GM23248 (cell line): Measurements from ENCODE around the gene FAM110A. TPM values are rescaled to one million over a fixed set of nuclear protein-coding genes. Genes with fewer than 3 reads are reported as not detected.

Experiments used
- DNase-seq: peaks from one replicate; pipeline ENCODE4 v3.0.0-alpha.2; 2015
- H2AFZ ChIP-seq: fragments of 200-600 bp; sonication (generic); 2 replicates; pipeline ENCODE4 v1.6.1; 2016; ENCODE audit warnings: antibody characterized with exemption
- H3F3A ChIP-seq: fragments of 200-600 bp; sonication (generic); 2 replicates; pipeline ENCODE4 v1.6.1; 2016; ENCODE audit warnings: mild to moderate bottlenecking, antibody characterized with exemption, mixed run types; ENCODE audit not compliant: insufficient read depth
- H3K27ac ChIP-seq: fragments of 200-600 bp; sonication (generic); 2 replicates; pipeline ENCODE4 v1.5.1; 2016; ENCODE audit warnings: mild to moderate bottlenecking
- H3K27me3 ChIP-seq: fragments of 200-600 bp; sonication (generic); replicated peaks from 2 replicates; pipeline ENCODE4 v1.6.1; 2016; ENCODE audit warnings: mild to moderate bottlenecking; ENCODE audit not compliant: insufficient read depth
- H3K36me3 ChIP-seq: fragments of 200-600 bp; sonication (generic); 2 replicates; pipeline ENCODE4 v1.6.1; 2016; ENCODE audit warnings: low read depth, mild to moderate bottlenecking
- H3K4me1 ChIP-seq: fragments of 200-600 bp; sonication (generic); 2 replicates; pipeline ENCODE4 v1.6.1; 2016; ENCODE audit warnings: mild to moderate bottlenecking; ENCODE audit not compliant: insufficient read depth
- H3K4me2 ChIP-seq: fragments of 200-600 bp; sonication (generic); one replicate; pipeline ENCODE4 v1.6.1; 2016; ENCODE audit warnings: mild to moderate bottlenecking; ENCODE audit not compliant: unreplicated experiment
- H3K4me3 ChIP-seq: fragments of 200-600 bp; sonication (generic); 2 replicates; pipeline ENCODE4 v1.5.1; 2016; ENCODE audit warnings: mild to moderate bottlenecking
- H3K79me2 ChIP-seq: fragments of 200-600 bp; sonication (generic); 2 replicates; pipeline ENCODE4 v1.6.1; 2016; ENCODE audit warnings: mild to moderate bottlenecking; ENCODE audit not compliant: insufficient read depth
- H3K9ac ChIP-seq: fragments of 200-600 bp; sonication (generic); 2 replicates; pipeline ENCODE4 v1.6.1; 2016; ENCODE audit warnings: mild to moderate bottlenecking
- H3K9me2 ChIP-seq: fragments of 200-600 bp; sonication (generic); 2 replicates; pipeline ENCODE4 v1.6.1; 2016; ENCODE audit warnings: mixed run types, mild to moderate bottlenecking, moderate library complexity; ENCODE audit not compliant: insufficient read depth
- H3K9me3 ChIP-seq: fragments of 200-600 bp; sonication (generic); one replicate; pipeline ENCODE4 v1.6.1; 2017; ENCODE audit warnings: low read depth
- H4K20me1 ChIP-seq: fragments of 200-600 bp; sonication (generic); 2 replicates; pipeline ENCODE4 v1.6.0; 2016; ENCODE audit not compliant: insufficient read depth
- EZH2 ChIP-seq: fragments of 200-600 bp; sonication (generic); IDR thresholded peaks from 2 replicates; pipeline ENCODE4 v1.6.1; 2018; ENCODE audit warnings: antibody characterized with exemption, mild to moderate bottlenecking; ENCODE audit not compliant: insufficient read depth, poor library complexity, severe bottlenecking
- EZH2phosphoT487 ChIP-seq: fragments of 200-600 bp; sonication (generic); IDR thresholded peaks from 2 replicates; pipeline ENCODE4 v1.6.1; 2018; ENCODE audit warnings: antibody characterized with exemption, moderate library complexity, mild to moderate bottlenecking, low read depth; ENCODE audit not compliant: insufficient read depth
- WGBS, 2 experiments: methylation state at CpG; one replicate each; pipeline ENCODE4 v1.1.6; 2015 to 2017; ENCODE audit warnings: low lambda C conversion rate in 2 of 2, low coverage in 1 of 2; ENCODE audit errors: missing lambda C conversion rate in 2 of 2; 5-methylcytosine and 5-hydroxymethylcytosine counted together
- in situ Hi-C: fragments of 300-500 bp; cut with MboI; formaldehyde crosslinking; loops from 2 replicates; pipeline ENCODE4 v1.15.0; 2020
- polyA plus RNA-seq: library from polyadenylated mRNA; unstranded; fragments of >200 nt; fragmentation: Nextera tagmentation; extraction: Ambion mirVana; gene quantifications from 2 replicates; pipeline ENCODE4 v1.2.1, GENCODE V29; 2016
- total RNA-seq: library from RNA; depleted of rRNA; stranded (reverse); fragments of >200 nt; shearing (Covaris generic); gene quantifications from 2 replicates; pipeline ENCODE4 v1.2.3, GENCODE V29; 2014

The FAM110A gene
- total and polyA plus RNA-seq, 2 experiments from 2014 or later: 2.6 to 3.8 TPM

GRCh38 chr20:839015-839414, 5.5 kb downstream of the FAM110A start:
- 0 out of 2 replicates have a peak, but pooled peaks cover 5% of the 10 kb centered on the region for H3K4me1 ChIP-seq
- no peaks in the 10 kb centered on the region for H3K36me3 ChIP-seq
- H3K9me2 ChIP-seq: no peaks in the 10 kb centered on the region
- no peak overlapping the region for H3K4me3 ChIP-seq
- in situ Hi-C loops: no loop called here
- no peak overlapping the region for H3K27ac ChIP-seq
- H4K20me1 ChIP-seq: no peaks in the 10 kb centered on the region
- no peak overlapping the region for H2AFZ ChIP-seq
- no peaks in the 10 kb centered on the region; the same call in 1 of the 2 replicates for H3F3A ChIP-seq
- no peaks in the 10 kb centered on the region for H3K27me3 ChIP-seq
- TF ChIP-seq EZH2phosphoT487 (no peak), EZH2 (no peak)
- 98 to 99% methylated on average over 5 of the region's 5 CpGs for WGBS, 2 experiments
- H3K9ac ChIP-seq: no peak overlapping the region
- no peak overlapping the region for H3K4me2 ChIP-seq
- H3K79me2 ChIP-seq: peaks cover 63% of the 10 kb centered on the region
- DNase-seq: no peak
- H3K9me3 ChIP-seq: no peaks in the 10 kb centered on the region

- TF ChIP-seq EZH2phosphoT487 (no peak), EZH2 (no peak)
- Histone ChIP-seq H4K20me1 (no peaks in the 10 kb centered on the region), H3F3A (no peaks in the 10 kb centered on the region; the same call in 1 of the 2 replicates), H3K9me3 (no peaks in the 10 kb centered on the region), H3K36me3 (no peaks in the 10 kb centered on the region), H3K27ac (no peak overlapping the region), H3K9ac (no peak overlapping the region), H3K27me3 (no peaks in the 10 kb centered on the region), H3K9me2 (no peaks in the 10 kb centered on the region), H3K79me2 (peaks cover 63% of the 10 kb centered on the region), H3K4me2 (no peak overlapping the region), H3K4me3 (no peak overlapping the region), H2AFZ (no peak overlapping the region), H3K4me1 (0 out of 2 replicates have a peak, but pooled peaks cover 5% of the 10 kb centered on the region)
- 92 to 93% methylated on average over 11 of the region's 11 CpGs for WGBS, 2 experiments
- in situ Hi-C loops: no loop called here
- no peak for DNase-seq
Observed at GRCh38 chr20:839626-840025, 6.1 kb downstream of the FAM110A start.

GRCh38 chr20:840503-840857, 7.0 kb downstream of the FAM110A start:
- H3F3A ChIP-seq: no peaks in the 10 kb centered on the region; the same call in 1 of the 2 replicates
- no peaks in the 10 kb centered on the region for H4K20me1 ChIP-seq
- H3K9me2 ChIP-seq: no peaks in the 10 kb centered on the region
- no peaks in the 10 kb centered on the region for H3K9me3 ChIP-seq
- H3K27ac ChIP-seq: no peak overlapping the region
- H3K4me3 ChIP-seq: no peak overlapping the region
- no peak overlapping the region for H3K4me2 ChIP-seq
- H3K27me3 ChIP-seq: no peaks in the 10 kb centered on the region
- in situ Hi-C loops: no loop called here
- no peak overlapping the region for H2AFZ ChIP-seq
- DNase-seq: no peak
- H3K9ac ChIP-seq: no peak overlapping the region
- no peaks in the 10 kb centered on the region for H3K36me3 ChIP-seq
- H3K4me1 ChIP-seq: 0 out of 2 replicates have a peak, but pooled peaks cover 5% of the 10 kb centered on the region
- H3K79me2 ChIP-seq: peaks cover 62% of the 10 kb centered on the region
- 98% methylated on average over 7 of the region's 7 CpGs for WGBS, 2 experiments
- TF ChIP-seq EZH2: no peak
- TF ChIP-seq EZH2phosphoT487: no peak

DNA sequence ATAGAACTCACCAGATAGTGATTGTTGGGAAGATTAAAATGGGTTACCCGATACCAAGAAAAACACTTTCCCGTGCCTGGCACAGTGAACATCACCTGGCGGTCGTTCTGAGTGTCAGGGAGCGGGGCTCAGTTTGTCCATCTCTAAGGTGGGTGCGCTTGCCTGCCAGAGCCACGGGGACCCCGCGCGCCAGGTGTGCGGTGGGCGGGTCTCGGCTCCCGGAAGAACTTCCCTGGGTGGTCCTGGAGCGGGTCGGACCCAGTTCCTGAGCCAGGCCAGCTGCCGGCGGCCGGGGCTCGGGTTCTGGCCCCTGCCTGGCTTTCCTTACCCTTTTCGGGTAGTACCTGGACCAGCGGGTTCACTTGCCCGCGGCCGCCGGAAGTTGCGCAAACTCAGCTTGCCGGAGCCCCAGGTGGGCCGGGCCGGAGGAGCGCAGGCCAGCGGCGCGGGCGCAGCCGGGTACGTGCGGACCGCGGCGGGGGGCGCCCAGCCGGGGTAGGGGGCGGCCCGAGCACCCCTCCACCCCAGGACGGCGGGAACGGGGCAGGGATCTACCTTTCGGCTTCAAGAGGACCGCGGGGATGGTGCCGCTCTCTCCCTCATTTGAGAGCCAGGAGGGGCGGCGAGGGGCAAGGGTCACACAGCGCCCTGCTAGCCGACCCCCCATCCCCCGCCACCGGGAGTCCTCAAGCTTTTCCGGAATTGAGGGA, 7.5 kb downstream of the FAM110A start:
- no peaks in the 10 kb centered on the region for H3K36me3 ChIP-seq
- H3K9me3 ChIP-seq: no peaks in the 10 kb centered on the region
- H3K27me3 ChIP-seq: no peaks in the 10 kb centered on the region
- peak overlapping the region; percentile 72 for H3K4me3 ChIP-seq
- H3K4me2 ChIP-seq: peak overlapping the region; percentile 62
- no peaks in the 10 kb centered on the region for H3K9me2 ChIP-seq
- no peaks in the 10 kb centered on the region; the same call in 1 of the 2 replicates for H3F3A ChIP-seq
- H4K20me1 ChIP-seq: no peaks in the 10 kb centered on the region
- 0 out of 2 replicates have a peak, but pooled peaks cover 5% of the 10 kb centered on the region for H3K4me1 ChIP-seq
- peaks cover 59% of the 10 kb centered on the region for H3K79me2 ChIP-seq
- DNase-seq: peak; percentile 46
- H3K9ac ChIP-seq: peak overlapping the region; percentile 61
- no peak overlapping the region for H3K27ac ChIP-seq
- in situ Hi-C loops: no loop called here
- TF ChIP-seq EZH2phosphoT487: no peak
- no peak for TF ChIP-seq EZH2
- peak overlapping the region; percentile 70 for H2AFZ ChIP-seq
- 22 to 23% methylated on average over 41 to 44 of the region's 59 CpGs for WGBS, 2 experiments
